HG02938 (cell line): ENCODE data around the gene CSRP1.
A peak's percentile ranks its signal among the peaks of the same experiment; 100 is the strongest.
"Not testable (repeated sequence)": the region's sequence is repeated elsewhere in the genome, so short reads cannot be mapped to it uniquely, and the experiment has no call there.

ENCODE experiments used
- ATAC-seq: cut with Tn5 transposase; IDR thresholded peaks from one replicate; pipeline ENCODE4 v1.9.1; 2021; ENCODE audit warnings: mild to moderate bottlenecking, moderate library complexity; ENCODE audit not compliant: unreplicated experiment

The CSRP1 gene

GRCh38 chr1:201480231-201481003 lies 26.5 kb downstream of the CSRP1 start:
- peak; percentile 69 for ATAC-seq

DNA sequence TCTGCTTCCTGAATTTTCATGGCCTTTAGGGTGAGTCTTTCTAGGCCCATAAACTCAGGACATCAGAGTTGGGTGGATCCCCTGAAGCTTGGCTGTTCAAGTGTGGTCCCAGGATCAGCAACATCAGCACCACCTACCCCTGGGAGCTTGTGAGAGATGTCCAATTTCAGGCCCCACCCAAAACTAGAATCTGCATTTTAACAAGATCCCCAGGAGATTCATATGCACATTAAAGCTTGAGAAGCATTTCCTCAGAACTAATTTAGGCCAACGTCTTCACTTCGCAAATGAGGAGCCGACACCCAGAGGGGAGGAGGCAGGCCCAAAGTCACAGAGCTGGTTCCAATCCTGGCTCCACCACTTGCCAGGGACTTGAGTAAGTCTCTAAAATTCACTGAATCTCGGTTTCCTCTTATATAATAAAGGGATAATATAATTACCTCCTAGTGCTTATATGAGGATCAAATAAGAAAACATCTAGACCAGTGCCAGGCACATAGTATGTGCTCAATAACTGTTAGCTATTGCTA lies 27.7 kb downstream of the CSRP1 start:
- no peak for ATAC-seq

DNA sequence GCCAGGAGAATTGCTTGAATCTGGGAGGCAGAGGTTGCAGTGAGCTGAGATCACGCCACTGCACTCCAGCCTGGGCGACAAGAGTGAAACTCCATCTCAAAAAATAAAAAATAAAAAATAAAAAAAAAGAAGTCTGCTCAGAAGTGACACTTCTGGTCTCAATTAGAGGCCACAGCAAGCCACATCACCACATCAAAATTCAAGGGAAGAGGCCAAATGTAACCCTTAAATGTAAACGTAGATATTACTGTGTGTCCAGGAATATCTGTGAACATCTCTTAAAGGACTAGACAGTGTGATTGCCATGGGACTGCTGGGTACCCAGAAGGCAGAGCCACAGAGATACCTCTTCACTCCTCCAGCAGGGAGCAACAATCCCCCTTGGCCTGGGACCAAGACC lies 28.3 kb downstream of the CSRP1 start:
- ATAC-seq = not testable (repeated sequence)

GRCh38 chr1:201476670-201477344 lies 30.1 kb downstream of the CSRP1 start:
- no peak for ATAC-seq

GRCh38 chr1:201475915-201476669 lies 30.8 kb downstream of the CSRP1 start:
- no peak for ATAC-seq

DNA sequence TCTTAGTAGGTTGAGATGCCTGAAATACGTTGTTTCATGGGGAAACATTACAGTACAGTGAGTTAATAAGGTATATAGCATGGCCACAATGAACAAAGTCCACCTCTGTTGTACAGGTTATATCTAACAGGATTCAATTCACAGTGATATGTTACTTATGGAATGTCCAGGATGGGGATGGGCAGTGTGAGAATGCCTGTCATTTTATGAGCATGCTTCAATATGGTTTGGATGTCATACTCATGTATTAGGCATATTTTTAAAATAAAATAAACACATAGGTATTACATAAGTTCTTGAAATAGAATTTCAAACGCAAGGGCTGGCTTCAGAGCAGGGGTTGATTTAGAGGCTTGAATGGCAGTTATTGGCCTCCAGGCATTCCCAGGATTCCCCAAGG lies 31.8 kb downstream of the CSRP1 start:
- no peak for ATAC-seq

- ATAC-seq = no peak
These were observed 33.6 kb downstream of the CSRP1 start for GRCh38 chr1:201473296-201473695.

- ATAC-seq = not testable (repeated sequence)
These were observed 34.6 kb downstream of the CSRP1 start for GRCh38 chr1:201472321-201472720.

DNA sequence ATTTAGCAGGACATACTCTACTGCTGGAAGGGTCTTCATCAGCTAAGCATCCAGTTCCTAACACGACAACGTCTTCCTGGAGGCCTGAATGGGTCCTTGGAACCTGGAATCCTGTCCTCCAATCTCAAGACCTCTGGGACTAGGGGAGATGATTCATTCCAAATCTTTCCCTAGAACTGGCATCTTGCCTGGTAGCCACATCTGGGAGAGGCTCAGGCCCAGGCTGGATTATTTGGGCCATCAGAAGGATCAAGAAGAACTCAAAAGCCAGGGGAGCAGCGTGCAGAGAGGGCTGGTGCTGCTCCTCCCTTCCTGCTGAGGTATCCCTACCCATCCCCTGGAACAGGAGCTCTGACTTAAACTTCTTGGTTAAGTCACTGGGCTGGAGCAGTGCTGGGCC lies 35.2 kb downstream of the CSRP1 start:
- no peak for ATAC-seq

GRCh38 chr1:201470581-201470980 lies 36.3 kb downstream of the CSRP1 start:
- no peak for ATAC-seq

DNA sequence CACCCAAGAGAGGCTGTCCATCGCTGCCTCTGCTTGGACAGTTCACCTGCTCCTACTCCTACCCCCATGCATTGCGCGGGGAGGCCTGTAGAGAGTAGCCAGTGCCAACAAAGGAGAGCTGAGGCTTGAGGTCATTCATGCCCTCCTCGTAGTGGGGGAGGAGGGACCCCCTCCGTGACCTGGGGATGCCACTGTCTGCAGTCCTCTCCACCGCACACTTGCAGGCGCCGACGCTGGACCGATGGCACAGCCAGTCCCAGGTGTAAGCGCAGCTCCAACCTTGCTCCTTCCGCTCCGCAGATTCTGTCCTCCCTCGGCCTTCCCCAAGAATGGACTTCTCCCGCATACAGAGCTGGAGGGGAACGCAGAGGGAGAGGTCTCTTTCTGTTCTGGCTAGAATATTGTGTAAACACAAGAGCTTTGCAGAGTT lies 37.3 kb downstream of the CSRP1 start:
- no peak for ATAC-seq

DNA sequence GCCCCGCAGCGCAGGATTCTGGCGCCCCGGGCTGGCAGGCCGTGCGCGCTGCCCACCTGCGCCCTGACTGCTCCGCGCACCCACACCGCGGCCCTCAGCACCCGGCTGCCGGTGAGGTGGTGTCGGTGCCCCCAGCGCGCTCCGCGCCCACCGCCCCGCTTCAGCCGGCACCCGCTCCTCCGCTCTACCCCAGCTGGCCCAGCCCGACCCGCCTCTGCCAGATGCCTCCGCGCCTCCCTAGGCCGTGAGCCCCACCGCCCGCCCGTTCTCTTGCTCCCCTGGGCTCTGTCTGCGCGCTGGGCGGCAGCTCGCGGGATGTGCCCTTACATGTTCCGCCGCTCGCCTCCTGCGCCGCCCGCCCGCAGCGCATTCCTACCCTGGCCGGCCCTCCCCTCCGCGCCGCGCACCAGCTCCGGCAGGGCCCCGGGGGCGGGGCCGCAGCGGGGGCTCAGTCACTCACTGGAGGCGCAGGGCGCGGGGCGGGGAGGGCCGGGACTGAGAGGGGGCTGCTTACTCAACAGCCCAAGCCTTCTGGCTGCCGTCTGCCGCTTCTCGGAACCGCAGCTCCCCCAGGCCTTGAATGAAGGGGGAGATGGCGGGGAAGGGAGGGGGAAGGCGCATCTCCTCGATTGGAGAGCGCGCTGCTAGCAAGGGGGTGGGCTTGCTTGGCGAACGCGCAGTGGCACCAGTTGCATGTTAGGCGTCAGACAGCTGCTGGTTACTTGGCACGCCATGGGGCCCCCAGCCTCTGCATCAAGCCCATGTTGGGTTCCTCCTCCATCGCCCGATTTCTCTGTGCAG lies 37.9 kb downstream of the CSRP1 start, which contains the start of gene PHLDA3:
Gene PHLDA3, minus strand, starts transcription at position 345 of the 801 bp plus-strand sequence. CDS start 402 bp downstream, outside the sequence.
- ATAC-seq = no peak

- no peak for ATAC-seq
These were observed 38.5 kb downstream of the CSRP1 start for GRCh38 chr1:201468501-201468843.

- ATAC-seq = no peak
These were observed 40.4 kb downstream of the CSRP1 start for GRCh38 chr1:201466492-201466891.

DNA sequence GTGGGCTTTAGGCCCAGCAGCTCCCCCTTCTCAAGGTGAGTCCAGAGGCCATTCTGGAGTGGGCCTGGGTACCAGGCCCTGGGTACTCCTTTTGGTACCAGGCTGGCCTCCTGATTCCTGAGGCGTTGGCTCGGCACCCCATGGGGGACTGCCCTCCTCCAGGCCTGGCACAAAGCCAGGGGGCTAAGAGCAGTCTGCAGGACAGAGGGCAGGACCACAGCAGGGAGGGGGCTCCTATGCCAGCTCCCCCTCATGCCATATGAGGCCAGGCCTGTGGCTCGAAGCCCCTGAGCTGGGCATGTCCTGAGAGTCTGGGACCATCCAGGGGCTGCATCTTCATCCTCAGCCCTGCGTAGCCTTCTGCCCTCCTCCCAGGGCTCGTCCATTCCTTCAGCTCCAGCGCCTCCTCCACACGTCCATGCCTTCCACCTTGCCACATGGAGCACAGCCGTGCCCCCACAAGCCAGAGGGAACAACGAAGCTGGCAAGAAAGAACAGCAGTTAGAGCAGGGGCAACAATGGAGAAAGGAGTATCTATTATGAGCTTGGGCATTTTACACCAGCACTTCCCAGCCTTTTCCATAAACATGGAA lies 41.1 kb downstream of the CSRP1 start:
- no peak for ATAC-seq

DNA sequence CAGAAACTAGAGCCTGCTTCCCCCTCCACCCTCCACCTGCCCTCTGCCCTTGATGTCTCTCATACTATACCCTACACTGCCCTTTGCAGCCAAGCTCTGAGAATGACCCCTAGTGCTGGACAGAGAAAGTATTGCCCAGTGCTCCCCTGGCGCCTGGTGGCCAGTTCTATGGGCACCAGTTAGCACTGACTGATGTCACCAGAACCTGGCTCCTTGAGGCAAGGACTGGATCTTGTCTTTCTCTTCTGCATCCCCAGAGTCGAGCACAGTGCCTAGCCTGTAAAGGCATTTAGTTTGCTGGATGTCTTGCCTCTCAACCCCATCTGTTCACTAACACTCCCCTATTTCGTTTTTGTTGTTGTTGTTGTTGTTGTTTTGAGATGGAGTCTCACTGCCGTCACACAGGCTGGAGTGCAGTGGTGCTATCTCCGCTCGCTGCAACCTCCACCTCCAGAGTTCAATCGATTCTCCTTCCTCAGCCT lies 43.8 kb downstream of the CSRP1 start:
- no peak for ATAC-seq

DNA sequence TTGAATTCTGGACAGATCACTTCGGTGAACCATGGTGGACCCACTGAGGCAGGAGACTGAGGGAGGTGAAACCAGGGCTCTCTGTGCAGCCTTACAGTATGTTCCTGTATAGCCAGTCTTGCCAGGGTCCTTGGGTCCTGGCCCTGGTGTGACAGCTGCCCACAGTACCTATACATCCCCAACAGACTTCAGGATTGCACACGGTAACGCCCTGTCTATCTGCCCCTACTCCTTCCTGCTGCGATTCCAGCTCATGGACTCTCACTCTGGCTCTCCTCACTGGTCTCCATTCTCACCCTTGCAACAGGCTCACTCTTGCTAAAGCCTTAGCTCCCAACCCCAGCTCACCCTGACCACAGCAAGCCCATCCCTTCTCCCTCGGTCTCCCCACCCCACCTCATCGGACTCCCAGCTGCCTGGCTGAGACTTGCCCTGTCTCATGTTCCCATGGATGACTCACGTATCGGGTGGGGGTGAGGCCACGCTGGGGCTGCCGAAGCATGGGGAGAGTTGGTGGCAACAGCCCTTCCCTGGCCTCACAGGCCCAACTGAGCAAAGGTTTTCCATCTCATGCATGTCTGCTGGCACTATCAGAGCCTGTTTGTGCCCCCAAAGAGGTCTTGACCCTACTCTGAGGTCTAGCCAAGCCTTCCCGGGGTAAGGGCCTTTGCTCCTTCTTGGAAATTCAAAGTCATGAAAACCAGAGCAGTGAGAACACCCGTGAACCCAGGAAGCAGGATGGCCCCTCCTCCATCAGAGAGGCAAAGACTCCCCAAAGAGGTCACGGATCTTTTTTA lies 45.1 kb downstream of the CSRP1 start:
- ATAC-seq = no peak

DNA sequence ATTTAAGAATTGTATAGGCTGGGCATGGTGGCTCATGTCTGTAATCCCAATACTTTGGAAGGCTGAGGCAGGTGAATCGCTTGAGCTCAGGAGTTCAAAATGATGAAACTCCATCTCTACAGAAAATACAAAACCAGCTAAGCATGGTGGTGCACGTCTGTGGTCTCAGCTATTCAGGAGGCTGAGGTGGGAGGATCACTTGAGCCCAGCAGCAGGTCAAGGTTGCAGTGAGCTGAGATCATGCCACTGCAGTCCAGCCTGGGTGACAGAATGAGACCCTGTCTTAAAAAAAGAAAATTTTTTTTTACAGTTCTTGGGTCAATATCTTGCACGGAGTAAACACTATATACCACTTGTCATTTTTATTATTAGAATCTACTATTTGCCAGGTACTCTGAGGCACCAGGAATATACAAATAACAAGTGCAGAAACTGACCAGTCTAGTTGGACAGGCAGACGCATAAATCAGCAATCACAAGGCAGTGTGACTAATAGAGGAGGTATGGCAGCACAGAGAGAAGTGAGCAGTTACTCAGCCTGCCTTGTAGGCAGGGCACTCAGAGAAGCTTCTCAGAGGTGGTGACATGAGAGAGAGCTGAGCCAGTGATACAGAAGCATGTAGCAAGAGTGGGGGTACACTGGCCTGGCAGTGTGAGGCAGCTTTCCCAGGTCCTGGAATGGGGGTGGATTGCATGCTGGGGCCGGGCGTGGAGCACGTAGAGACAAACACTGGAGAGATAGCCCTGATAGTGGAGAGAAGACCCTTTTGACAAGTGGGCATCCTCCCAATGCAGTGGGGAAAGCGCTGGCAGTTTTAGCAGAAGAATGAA lies 45.9 kb downstream of the CSRP1 start:
- no peak for ATAC-seq
